ENCODE data around the gene TTC7B.
A peak's percentile ranks its signal among the peaks of the same experiment; 100 is the strongest.

The TTC7B gene

DNA sequence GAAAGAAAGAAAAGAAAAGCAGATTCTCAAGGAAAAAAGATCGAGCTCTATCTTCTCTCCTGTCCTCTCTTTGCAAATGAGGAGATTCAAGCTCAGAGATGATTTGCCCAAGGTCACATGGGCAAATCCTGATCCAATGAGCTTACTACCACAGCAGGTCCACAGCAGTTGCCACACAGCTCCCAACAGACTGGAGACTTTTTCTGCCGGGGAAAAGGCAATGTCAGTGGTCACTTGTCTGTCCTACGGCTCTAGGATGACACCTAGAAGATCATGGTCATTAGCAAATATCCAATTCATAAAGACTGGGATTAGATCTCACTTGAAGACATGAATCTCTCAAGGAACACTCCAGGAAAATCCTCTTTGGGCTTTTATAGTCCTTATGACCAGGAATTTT, 58.8 kb downstream of the TTC7B start:
- H3K4me3 ChIP-seq (replicated peaks in 1 of 2; ENCODE audit: low read depth in 2 of 2, low read length in 2 of 2): no peak overlapping the region
- TF ChIP-seq, protein P1, sequence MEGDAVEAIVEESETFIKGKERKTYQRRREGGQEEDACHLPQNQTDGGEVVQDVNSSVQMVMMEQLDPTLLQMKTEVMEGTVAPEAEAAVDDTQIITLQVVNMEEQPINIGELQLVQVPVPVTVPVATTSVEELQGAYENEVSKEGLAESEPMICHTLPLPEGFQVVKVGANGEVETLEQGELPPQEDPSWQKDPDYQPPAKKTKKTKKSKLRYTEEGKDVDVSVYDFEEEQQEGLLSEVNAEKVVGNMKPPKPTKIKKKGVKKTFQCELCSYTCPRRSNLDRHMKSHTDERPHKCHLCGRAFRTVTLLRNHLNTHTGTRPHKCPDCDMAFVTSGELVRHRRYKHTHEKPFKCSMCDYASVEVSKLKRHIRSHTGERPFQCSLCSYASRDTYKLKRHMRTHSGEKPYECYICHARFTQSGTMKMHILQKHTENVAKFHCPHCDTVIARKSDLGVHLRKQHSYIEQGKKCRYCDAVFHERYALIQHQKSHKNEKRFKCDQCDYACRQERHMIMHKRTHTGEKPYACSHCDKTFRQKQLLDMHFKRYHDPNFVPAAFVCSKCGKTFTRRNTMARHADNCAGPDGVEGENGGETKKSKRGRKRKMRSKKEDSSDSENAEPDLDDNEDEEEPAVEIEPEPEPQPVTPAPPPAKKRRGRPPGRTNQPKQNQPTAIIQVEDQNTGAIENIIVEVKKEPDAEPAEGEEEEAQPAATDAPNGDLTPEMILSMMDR (IDR thresholded peaks at IDR 0.05; ENCODE audit: low read depth, low read length): no peak

DNA sequence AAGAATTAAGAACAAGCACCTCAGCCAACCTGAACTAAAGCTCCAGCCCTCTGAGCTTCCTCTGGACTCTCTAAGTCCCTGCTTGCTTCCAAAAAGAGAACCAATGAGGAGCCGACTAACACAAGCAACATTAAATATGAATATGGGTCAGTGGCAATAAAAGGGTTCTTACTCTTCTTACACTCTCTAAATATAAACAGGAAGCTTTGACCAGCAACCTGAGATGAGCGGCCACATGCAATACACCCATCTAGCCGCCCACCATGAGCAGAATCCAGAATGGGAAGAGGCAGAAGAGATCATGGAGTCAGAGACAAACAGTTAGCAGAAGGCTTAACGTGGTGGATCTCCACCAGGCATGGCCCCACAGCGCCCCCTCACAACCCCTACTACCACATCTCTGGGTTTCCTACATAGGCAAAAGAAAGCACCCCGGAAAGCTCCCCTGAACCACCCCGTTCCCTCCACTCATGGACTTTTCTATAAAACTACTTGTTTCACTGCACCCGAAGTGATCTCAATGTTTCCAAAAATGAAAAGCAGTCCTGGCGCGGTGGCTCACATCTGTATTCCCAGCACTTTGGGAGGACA, 59.4 kb downstream of the TTC7B start:
- TF ChIP-seq, protein P1 (IDR thresholded peaks at IDR 0.05; ENCODE audit: low read depth, low read length): peak; percentile 6

More for the DNA sequence above, 58.8 kb downstream of the TTC7B start:
- no peak for DNase-seq (ENCODE audit: low read depth in 2 of 2)

DNA sequence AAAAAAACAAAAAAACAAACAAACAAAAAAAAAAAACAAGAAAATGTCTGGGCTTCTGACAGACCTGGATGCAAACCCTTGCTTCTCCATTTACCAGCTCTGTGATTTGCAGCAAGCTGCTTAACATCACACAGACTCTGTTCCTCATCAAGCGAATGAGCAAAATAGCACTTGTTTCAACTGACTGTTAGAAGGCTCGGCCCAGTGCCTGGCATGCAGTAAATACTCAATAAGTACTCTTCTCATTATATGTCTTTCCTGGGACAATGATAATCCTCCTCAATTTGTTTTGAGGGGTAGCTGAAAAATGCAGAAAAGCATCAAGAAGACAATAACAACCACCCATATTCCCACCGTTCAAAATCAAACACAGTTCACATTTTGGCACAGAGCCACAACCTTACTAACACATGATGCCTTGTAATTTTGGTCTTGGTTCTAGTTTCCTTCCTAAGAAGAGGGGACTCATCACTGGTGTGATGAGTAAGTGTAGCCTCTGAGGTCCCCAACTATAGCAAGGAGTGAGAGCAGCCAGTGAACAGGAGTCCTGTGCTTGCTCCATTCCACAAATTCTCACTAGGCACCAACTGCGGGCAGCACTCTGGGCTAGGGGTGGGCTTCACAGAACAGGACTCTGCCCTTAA, 60.4 kb downstream of the TTC7B start:
- TF ChIP-seq, protein P1 (IDR thresholded peaks at IDR 0.05; ENCODE audit: low read depth, low read length): no peak
- DNase-seq (ENCODE audit: low read depth in 2 of 2): peak in 1 of 2 donors; percentile 24
- H3K4me3 ChIP-seq (replicated peaks in 1 of 2; ENCODE audit: low read depth in 2 of 2, low read length in 2 of 2): no peak overlapping the region

More for the DNA sequence above, 59.4 kb downstream of the TTC7B start:
- no peak for DNase-seq (ENCODE audit: low read depth in 2 of 2)
- no peak overlapping the region for H3K4me3 ChIP-seq (replicated peaks in 1 of 2; ENCODE audit: low read depth in 2 of 2, low read length in 2 of 2)

DNA sequence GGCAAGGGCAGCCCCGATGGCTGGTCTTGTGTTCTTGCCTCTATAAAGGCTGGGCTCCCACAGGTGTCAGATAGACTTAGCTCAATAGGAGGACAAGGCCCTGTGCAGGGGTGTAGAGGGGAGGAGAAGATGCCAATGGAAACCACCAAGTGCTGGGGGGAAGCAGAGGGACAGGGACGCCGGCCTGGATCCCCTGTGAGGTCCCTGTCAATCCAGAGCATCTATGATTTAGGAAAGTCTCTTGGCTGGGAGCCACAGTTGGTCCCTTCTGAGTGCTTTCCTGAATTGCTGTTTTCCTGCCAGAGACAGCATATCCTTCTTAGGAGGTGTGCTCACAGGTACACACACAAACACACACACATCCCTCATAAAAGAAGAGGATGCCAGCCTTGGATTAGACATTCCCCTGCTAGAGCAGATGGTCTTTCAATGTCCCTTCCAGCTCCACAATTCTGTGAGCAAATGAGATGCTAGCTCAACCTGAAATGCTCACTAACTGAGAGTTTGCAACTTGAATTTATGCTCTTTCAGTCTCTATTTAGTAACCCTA, 62.7 kb downstream of the TTC7B start:
- no peak for DNase-seq (ENCODE audit: low read depth in 2 of 2)
- TF ChIP-seq, protein P1 (IDR thresholded peaks at IDR 0.05; ENCODE audit: low read depth, low read length): no peak
- H3K4me3 ChIP-seq (replicated peaks in 1 of 2; ENCODE audit: low read depth in 2 of 2, low read length in 2 of 2): no peak overlapping the region

DNA sequence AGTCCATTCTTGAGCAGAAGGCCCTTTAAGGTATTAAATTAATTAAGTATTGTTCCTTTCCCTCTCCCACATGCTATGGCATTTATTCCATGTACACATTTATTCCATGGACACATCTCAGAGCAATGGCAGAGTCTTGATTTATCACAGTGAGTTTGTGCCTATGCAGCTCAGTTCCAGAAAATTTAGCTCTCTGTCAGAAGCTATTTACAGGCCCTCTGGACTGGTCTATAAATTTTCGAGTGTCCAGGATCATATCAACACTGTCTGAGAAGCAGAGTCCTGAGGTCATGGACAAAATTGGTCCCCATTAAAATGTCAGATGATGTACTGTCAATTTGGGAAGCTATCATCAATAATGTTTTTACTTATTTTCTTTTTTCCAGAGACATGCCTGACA, 65.5 kb downstream of the TTC7B start:
- H3K4me3 ChIP-seq (replicated peaks in 1 of 2; ENCODE audit: low read depth in 2 of 2, low read length in 2 of 2): no peak overlapping the region
- DNase-seq (ENCODE audit: low read depth in 2 of 2): no peak

DNA sequence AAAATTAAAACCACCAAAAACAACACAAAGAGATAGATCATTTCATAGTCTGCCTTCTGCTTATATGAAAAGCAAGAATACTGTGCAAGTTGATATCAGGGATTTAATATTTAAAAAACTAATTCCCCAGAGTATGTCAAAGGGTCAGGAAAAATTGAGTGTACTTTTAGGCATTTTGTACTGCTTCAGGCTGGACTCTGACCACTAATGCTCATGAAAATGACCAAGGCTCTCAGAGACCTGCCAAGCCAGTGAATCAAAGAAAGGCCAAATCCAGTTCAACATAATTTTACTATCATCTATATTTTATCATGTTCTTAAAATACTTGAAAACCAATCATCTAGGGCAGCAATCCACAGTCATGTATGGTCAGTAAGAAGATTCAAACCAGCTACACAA, 66.0 kb downstream of the TTC7B start:
- TF ChIP-seq, protein P1 (IDR thresholded peaks at IDR 0.05; ENCODE audit: low read depth, low read length): no peak
- no peak for DNase-seq (ENCODE audit: low read depth in 2 of 2)

More for the DNA sequence above, 65.5 kb downstream of the TTC7B start:
- TF ChIP-seq, protein P1 (IDR thresholded peaks at IDR 0.05; ENCODE audit: low read depth, low read length): no peak

More for the DNA sequence above, 66.0 kb downstream of the TTC7B start:
- no peak overlapping the region for H3K4me3 ChIP-seq (replicated peaks in 1 of 2; ENCODE audit: low read depth in 2 of 2, low read length in 2 of 2)
